ENCODE results near the gene APOO. TPM values are rescaled to one million over a fixed set of nuclear protein-coding genes. Genes with fewer than 3 reads are reported as not detected.

Gene APOO
- total and polyA plus RNA-seq, 2 of the 13 experiments (the other 11 are each of a cell fraction or from before 2014, with no cell fraction given): 9.7 to 22.1 TPM

DNA sequence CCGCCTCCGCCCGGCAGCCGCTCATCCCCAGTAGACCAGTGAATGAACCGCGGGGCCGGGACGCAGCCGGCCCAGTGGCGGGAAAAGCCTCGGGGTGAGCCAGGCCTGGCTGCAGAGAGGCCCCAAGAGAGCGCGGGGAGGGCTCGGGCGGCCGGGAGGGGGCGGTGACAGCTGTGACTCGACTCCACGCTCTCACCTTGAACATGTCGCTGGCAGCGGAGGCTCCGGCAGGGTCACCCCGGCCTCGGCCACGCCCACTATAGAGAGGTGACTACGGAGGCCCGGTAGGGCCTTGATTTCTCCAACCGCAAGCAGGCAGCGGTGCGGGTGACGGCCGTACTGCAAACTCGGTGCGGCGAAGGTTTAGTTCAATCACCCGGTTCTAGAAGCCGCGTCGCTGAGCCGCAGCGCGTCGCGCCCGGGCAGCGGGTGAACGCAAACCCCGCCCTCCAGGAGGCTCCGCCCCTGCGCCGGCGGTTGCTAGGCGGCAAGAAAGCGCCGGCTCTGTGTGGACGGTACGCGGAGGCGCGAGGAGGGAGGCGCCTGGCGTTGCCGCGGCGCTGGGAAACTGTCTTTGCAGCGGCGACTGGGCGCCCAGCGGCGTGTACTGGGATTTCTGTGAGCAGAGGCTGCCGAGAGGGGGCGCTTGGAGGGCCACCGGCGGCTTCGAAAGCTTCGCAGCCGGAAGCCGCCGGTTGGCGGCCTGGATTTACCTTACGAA, at the start of gene APOO, which contains the start of gene CXorf58 (continued):
- TF ChIP-seq ZNF883 (CRISPR knock-in tag; IDR thresholded peaks at IDR 0.05; ENCODE audit: not compliant biosample characterization): no peak
- TF ChIP-seq ZBTB34 (CRISPR knock-in tag; IDR thresholded peaks at IDR 0.05): no peak
- TF ChIP-seq RNF2 (conservative IDR thresholded peaks at IDR 0.05; ENCODE audit: low read depth): no peak
- no peak for TF ChIP-seq SCMH1 (CRISPR knock-in tag; IDR thresholded peaks at IDR 0.05; ENCODE audit: borderline replicate concordance)
- no peak for TF ChIP-seq WIZ (CRISPR knock-in tag; IDR thresholded peaks at IDR 0.05)
- TF ChIP-seq PHF20 (CRISPR knock-in tag; IDR thresholded peaks at IDR 0.05): peak; percentile 8; the same call in 1 of the 2 replicates
- TF ChIP-seq RXRA (CRISPR knock-in tag; IDR thresholded peaks at IDR 0.05): peak; percentile 52; the same call in 1 of the 2 replicates
- TF ChIP-seq ONECUT2 (CRISPR knock-in tag; IDR thresholded peaks at IDR 0.05): no peak
- TF ChIP-seq, protein P1, sequence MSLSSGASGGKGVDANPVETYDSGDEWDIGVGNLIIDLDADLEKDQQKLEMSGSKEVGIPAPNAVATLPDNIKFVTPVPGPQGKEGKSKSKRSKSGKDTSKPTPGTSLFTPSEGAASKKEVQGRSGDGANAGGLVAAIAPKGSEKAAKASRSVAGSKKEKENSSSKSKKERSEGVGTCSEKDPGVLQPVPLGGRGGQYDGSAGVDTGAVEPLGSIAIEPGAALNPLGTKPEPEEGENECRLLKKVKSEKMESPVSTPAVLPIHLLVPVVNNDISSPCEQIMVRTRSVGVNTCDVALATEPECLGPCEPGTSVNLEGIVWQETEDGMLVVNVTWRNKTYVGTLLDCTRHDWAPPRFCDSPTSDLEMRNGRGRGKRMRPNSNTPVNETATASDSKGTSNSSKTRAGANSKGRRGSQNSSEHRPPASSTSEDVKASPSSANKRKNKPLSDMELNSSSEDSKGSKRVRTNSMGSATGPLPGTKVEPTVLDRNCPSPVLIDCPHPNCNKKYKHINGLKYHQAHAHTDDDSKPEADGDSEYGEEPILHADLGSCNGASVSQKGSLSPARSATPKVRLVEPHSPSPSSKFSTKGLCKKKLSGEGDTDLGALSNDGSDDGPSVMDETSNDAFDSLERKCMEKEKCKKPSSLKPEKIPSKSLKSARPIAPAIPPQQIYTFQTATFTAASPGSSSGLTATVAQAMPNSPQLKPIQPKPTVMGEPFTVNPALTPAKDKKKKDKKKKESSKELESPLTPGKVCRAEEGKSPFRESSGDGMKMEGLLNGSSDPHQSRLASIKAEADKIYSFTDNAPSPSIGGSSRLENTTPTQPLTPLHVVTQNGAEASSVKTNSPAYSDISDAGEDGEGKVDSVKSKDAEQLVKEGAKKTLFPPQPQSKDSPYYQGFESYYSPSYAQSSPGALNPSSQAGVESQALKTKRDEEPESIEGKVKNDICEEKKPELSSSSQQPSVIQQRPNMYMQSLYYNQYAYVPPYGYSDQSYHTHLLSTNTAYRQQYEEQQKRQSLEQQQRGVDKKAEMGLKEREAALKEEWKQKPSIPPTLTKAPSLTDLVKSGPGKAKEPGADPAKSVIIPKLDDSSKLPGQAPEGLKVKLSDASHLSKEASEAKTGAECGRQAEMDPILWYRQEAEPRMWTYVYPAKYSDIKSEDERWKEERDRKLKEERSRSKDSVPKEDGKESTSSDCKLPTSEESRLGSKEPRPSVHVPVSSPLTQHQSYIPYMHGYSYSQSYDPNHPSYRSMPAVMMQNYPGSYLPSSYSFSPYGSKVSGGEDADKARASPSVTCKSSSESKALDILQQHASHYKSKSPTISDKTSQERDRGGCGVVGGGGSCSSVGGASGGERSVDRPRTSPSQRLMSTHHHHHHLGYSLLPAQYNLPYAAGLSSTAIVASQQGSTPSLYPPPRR (CRISPR knock-in tag; IDR thresholded peaks at IDR 0.05; ENCODE audit: borderline replicate concordance): no peak
- TF ChIP-seq, protein P2, sequence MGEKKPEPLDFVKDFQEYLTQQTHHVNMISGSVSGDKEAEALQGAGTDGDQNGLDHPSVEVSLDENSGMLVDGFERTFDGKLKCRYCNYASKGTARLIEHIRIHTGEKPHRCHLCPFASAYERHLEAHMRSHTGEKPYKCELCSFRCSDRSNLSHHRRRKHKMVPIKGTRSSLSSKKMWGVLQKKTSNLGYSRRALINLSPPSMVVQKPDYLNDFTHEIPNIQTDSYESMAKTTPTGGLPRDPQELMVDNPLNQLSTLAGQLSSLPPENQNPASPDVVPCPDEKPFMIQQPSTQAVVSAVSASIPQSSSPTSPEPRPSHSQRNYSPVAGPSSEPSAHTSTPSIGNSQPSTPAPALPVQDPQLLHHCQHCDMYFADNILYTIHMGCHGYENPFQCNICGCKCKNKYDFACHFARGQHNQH (CRISPR knock-in tag; IDR thresholded peaks at IDR 0.05): peak; percentile 68
- TF ChIP-seq CSRNP2 (CRISPR knock-in tag; conservative IDR thresholded peaks at IDR 0.05; ENCODE audit: low read depth): no peak
- no peak for TF ChIP-seq ZIK1 (CRISPR knock-in tag; IDR thresholded peaks at IDR 0.05; ENCODE audit: borderline replicate concordance, low read depth)
- no peak for TF ChIP-seq ZNF207 (IDR thresholded peaks at IDR 0.05; ENCODE audit: borderline replicate concordance)
- TF ChIP-seq POGK (CRISPR knock-in tag; conservative IDR thresholded peaks at IDR 0.05): 0 out of 2 replicates have a peak, but pooled peaks have one; percentile 42
- peak; percentile 38; the same call in 1 of the 2 replicates for TF ChIP-seq HOXA3 (CRISPR knock-in tag; IDR thresholded peaks at IDR 0.05)
- no peak for TF ChIP-seq SRSF1 (optimal IDR thresholded peaks at IDR 0.05; ENCODE audit: low read depth, low read length)
- no peak for TF ChIP-seq ZNF160 (CRISPR knock-in tag; IDR thresholded peaks at IDR 0.05)
- no peak for TF ChIP-seq ZNF10 (CRISPR knock-in tag; IDR thresholded peaks at IDR 0.05; ENCODE audit: borderline replicate concordance, low read depth)
